Left lung (tissue), 10 donors: ENCODE measurements around the gene SMCP. TPM values are rescaled to one million over a fixed set of nuclear protein-coding genes. Genes with fewer than 3 reads are reported as not detected.

ENCODE experiments used
- ATAC-seq: fragments of 200-7000 bp; cut with Tn5 transposase; one replicate; pipeline ENCODE4 v1.9.1; 2020; ENCODE audit warnings: moderate library complexity
- DNase-seq, 4 donors: peaks; one replicate each; pipeline ENCODE4 v3.0.0-alpha.2; 2013 to 2020
- H3K27ac ChIP-seq, 2 donors: fragments of 200-600 bp; sonication (generic) in 1 of 2; one replicate each; pipeline versions ENCODE4 v1.5.0 to v1.8.0; 2020 to 2021
- H3K27me3 ChIP-seq, 2 donors: fragments of 200-600 bp; sonication (generic) in 1 of 2; one replicate each; pipeline versions ENCODE4 v1.5.0 to v1.8.0; 2020 to 2021
- H3K36me3 ChIP-seq, 2 donors: fragments of 200-600 bp; sonication (generic) in 1 of 2; one replicate each; pipeline versions ENCODE4 v1.5.0 to v1.8.0; 2020 to 2021
- H3K4me1 ChIP-seq, 2 donors: fragments of 200-600 bp; one replicate each; pipeline ENCODE4 v1.8.0; 2021
- H3K4me3 ChIP-seq, 2 donors: fragments of 200-600 bp; sonication (generic) in 1 of 2; one replicate each; pipeline versions ENCODE4 v1.5.0 to v1.8.0; 2020 to 2021; ENCODE audit warnings: mild to moderate bottlenecking in 1 of 2
- H3K9me3 ChIP-seq, 2 donors: fragments of 200-600 bp; sonication (generic) in 1 of 2; one replicate each; pipeline versions ENCODE4 v1.5.0 to v1.8.0; 2020 to 2021
- CTCF ChIP-seq, 2 donors: fragments of 200-600 bp; sonication (generic) in 1 of 2; IDR thresholded peaks; one replicate each; pipeline versions ENCODE4 v1.5.0 to v1.8.0; 2021; ENCODE audit warnings: antibody characterized with exemption in 2 of 2
- intact Hi-C, 2 donors: fragments of 100-400 bp; cut with DNase I; formaldehyde crosslinking; loops; one replicate each; pipeline versions ENCODE4 v1.11.2 to v1.14.2; 2022
- polyA plus RNA-seq, 6 donors: library from polyadenylated mRNA; unstranded; fragments of 120-200 nt; gene quantifications; one replicate each; pipeline ENCODE4 v1.2.1, GENCODE V29; 2013; ENCODE audit not compliant: insufficient read length in 6 of 6
- total RNA-seq, 2 donors: library from RNA; stranded (reverse); fragmentation: NEBNext Ultra II Directional; extraction: Animal tissue kit (Norgen Biotek cat#: 25700); gene quantifications; one replicate each; pipeline ENCODE4 v1.2.1, GENCODE V29; 2021
- donor health status: DM: no; HTN: yes; CAD: no.
- donor health status: DM: no; HTN: no; CAD: no.

SMCP gene
- total and polyA plus RNA-seq, 8 donors: not detected

- Histone ChIP-seq H3K4me1 (no peaks in the 10 kb centered on the region), H3K27me3 (no peaks in the 10 kb centered on the region), H3K36me3 (no peaks in the 10 kb centered on the region), H3K4me3 (no peak overlapping the region), H3K9me3 (no peaks in the 10 kb centered on the region), H3K27ac (no peak overlapping the region)
- no peak for ATAC-seq
- no peak for DNase-seq
- no peak for TF ChIP-seq CTCF (IDR thresholded peaks at IDR 0.05)
- intact Hi-C loops: no loop called here
Measured at GRCh38 chr1:152879559-152880198, 1.6 kb downstream of the SMCP start.

- DNase-seq (no peak), ATAC-seq (no peak)
- intact Hi-C loops: no loop called here
- no peaks in the 10 kb centered on the region for H3K9me3 ChIP-seq
- TF ChIP-seq CTCF (IDR thresholded peaks at IDR 0.05): no peak
- H3K4me3 ChIP-seq: no peak overlapping the region
- no peaks in the 10 kb centered on the region for H3K36me3 ChIP-seq
- no peaks in the 10 kb centered on the region for H3K4me1 ChIP-seq
- no peaks in the 10 kb centered on the region for H3K27me3 ChIP-seq
- no peak overlapping the region for H3K27ac ChIP-seq
Measured at GRCh38 chr1:152880316-152880715, 2.2 kb downstream of the SMCP start.

GRCh38 chr1:152880907-152881306, 2.8 kb downstream of the SMCP start:
- H3K4me3 ChIP-seq: no peak overlapping the region
- no peak overlapping the region for H3K27ac ChIP-seq
- ATAC-seq (no peak), DNase-seq (no peak)
- H3K4me1 ChIP-seq: no peaks in the 10 kb centered on the region
- intact Hi-C loops: no loop called here
- H3K9me3 ChIP-seq: no peaks in the 10 kb centered on the region
- no peak for TF ChIP-seq CTCF (IDR thresholded peaks at IDR 0.05)
- H3K36me3 ChIP-seq: no peaks in the 10 kb centered on the region
- H3K27me3 ChIP-seq: no peaks in the 10 kb centered on the region

- Histone ChIP-seq H3K9me3 (no peaks in the 10 kb centered on the region), H3K27ac (no peak overlapping the region), H3K27me3 (no peaks in the 10 kb centered on the region), H3K36me3 (no peaks in the 10 kb centered on the region), H3K4me3 (no peak overlapping the region), H3K4me1 (no peaks in the 10 kb centered on the region)
- no peak for ATAC-seq
- TF ChIP-seq CTCF (IDR thresholded peaks at IDR 0.05): no peak
- no peak for DNase-seq
- intact Hi-C loops: no loop called here
Measured at GRCh38 chr1:152884085-152884484, 6.0 kb downstream of the SMCP start.

GRCh38 chr1:152884506-152884905, 6.4 kb downstream of the SMCP start:
- Histone ChIP-seq H3K4me1 (no peaks in the 10 kb centered on the region), H3K4me3 (no peak overlapping the region), H3K27ac (no peak overlapping the region), H3K36me3 (no peaks in the 10 kb centered on the region), H3K9me3 (no peaks in the 10 kb centered on the region), H3K27me3 (no peaks in the 10 kb centered on the region)
- DNase-seq: no peak
- intact Hi-C loops: no loop called here
- TF ChIP-seq CTCF (IDR thresholded peaks at IDR 0.05): no peak
- no peak for ATAC-seq
